OCI-LY7 (cell line): Measurements from ENCODE around the gene MDC1. TPM values are rescaled to one million over a fixed set of nuclear protein-coding genes. Genes with fewer than 3 reads are reported as not detected.

Experiments
- BruUV-seq: library from RNA; stranded (reverse); fragments of 400-500 nt; replicated peaks from 2 replicates; lab custom pipeline; 2021; lab: Mats Ljungman, UMichigan
- CTCF ChIA-PET: fragments of 300-600 bp; sonication (Branson Sonifier 250); formaldehyde crosslinking; loops from one replicate; lab custom pipeline; 2022; ENCODE audit warnings: antibody characterized with exemption; ENCODE audit not compliant: unreplicated experiment; lab: Charles Lee
- POLR2A ChIA-PET: fragments of 300-600 bp; sonication (Branson Sonifier 250); formaldehyde crosslinking; loops from one replicate; lab custom pipeline; 2022; ENCODE audit warnings: antibody characterized with exemption; lab: Charles Lee
- DNase-seq: peaks from one replicate; pipeline ENCODE4 v3.0.0-alpha.2; 2015; ENCODE audit warnings: low spot score
- H2AFZ ChIP-seq: fragments of 200-600 bp; sonication (generic), shearing (Covaris generic); 2 replicates; pipeline ENCODE4 v1.6.1; 2014; ENCODE audit warnings: mild to moderate bottlenecking, antibody characterized with exemption, low read length, moderate library complexity
- H3K27ac ChIP-seq: fragments of 200-600 bp; sonication (generic); 2 replicates; pipeline ENCODE4 v1.5.1; 2014; ENCODE audit warnings: mixed run types, low read depth, mild to moderate bottlenecking, moderate library complexity, low read length, inconsistent platforms; ENCODE audit not compliant: poor library complexity, severe bottlenecking
- H3K36me3 ChIP-seq: fragments of 200-600 bp; sonication (generic); 2 replicates; pipeline ENCODE4 v1.6.1; 2014; ENCODE audit warnings: mild to moderate bottlenecking, antibody characterized with exemption, low read length, moderate library complexity, mixed read lengths; ENCODE audit not compliant: insufficient read depth
- H3K4me1 ChIP-seq: fragments of 200-600 bp; sonication (generic); 2 replicates; pipeline ENCODE4 v1.5.1; 2014; ENCODE audit warnings: mild to moderate bottlenecking, low read length; ENCODE audit not compliant: insufficient read depth, poor library complexity, severe bottlenecking
- H3K4me2 ChIP-seq: fragments of 200-600 bp; sonication (generic); 2 replicates; pipeline ENCODE4 v1.6.1; 2014; ENCODE audit warnings: mild to moderate bottlenecking, low read length
- H3K4me3 ChIP-seq: fragments of 200-600 bp; sonication (generic); 2 replicates; pipeline ENCODE4 v1.5.1; 2014; ENCODE audit warnings: mild to moderate bottlenecking, low read depth, low read length; ENCODE audit not compliant: poor library complexity, severe bottlenecking
- H3K79me2 ChIP-seq: fragments of 200-600 bp; sonication (generic); 2 replicates; pipeline ENCODE4 v1.6.1; 2016; ENCODE audit warnings: low read depth, mild to moderate bottlenecking, low read length, moderate library complexity, mixed read lengths; ENCODE audit not compliant: insufficient read depth
- H3K9me2 ChIP-seq: fragments of 200-600 bp; sonication (generic); 2 replicates; pipeline ENCODE4 v1.6.1; 2016; ENCODE audit warnings: mild to moderate bottlenecking, low read length, mixed read lengths; ENCODE audit not compliant: insufficient read depth
- H3K9me3 ChIP-seq: fragments of 200-600 bp; sonication (generic); 2 replicates; pipeline ENCODE4 v1.6.1; 2014; ENCODE audit warnings: mild to moderate bottlenecking, mixed run types, low read length, mixed read lengths
- H4K20me1 ChIP-seq: fragments of 200-600 bp; sonication (generic); 2 replicates; pipeline ENCODE4 v1.6.1; 2014; ENCODE audit warnings: mild to moderate bottlenecking, antibody characterized with exemption, low read length, moderate library complexity, mixed read lengths; ENCODE audit not compliant: insufficient read depth
- EZH2phosphoT487 ChIP-seq: fragments of 200-600 bp; sonication (generic); IDR thresholded peaks from 2 replicates; pipeline ENCODE4 v1.6.1; 2018; ENCODE audit warnings: low read depth, borderline replicate concordance, mild to moderate bottlenecking, mixed run types, antibody characterized with exemption, low read length, moderate library complexity, mixed read lengths
- intact Hi-C: fragments of 100-400 bp; cut with micrococcal nuclease; formaldehyde crosslinking; loops from one replicate; pipeline ENCODE4 v1.10.0; 2022; ENCODE audit not compliant: unreplicated experiment
- total RNA-seq, 2 experiments: library from RNA; depleted of rRNA in 1 of 2; stranded (reverse); fragments of >200 nt in 1 of 2; shearing (Covaris generic) in 1 of 2; gene quantifications; 2 replicates each; pipeline ENCODE4 v1.2.3, GENCODE V29; 2014 to 2022
- TF ChIP-seq, protein P1 (sequence below): fragments of 200-600 bp; sonication (generic); conservative IDR thresholded peaks from 2 replicates; pipeline ENCODE4 v1.5.1; 2014; ENCODE audit warnings: mild to moderate bottlenecking, antibody characterized with exemption, low read length, moderate library complexity, mixed read lengths

The MDC1 gene
- total RNA-seq, 2 experiments from 2014 or later, result 41.6 to 107 TPM

DNA sequence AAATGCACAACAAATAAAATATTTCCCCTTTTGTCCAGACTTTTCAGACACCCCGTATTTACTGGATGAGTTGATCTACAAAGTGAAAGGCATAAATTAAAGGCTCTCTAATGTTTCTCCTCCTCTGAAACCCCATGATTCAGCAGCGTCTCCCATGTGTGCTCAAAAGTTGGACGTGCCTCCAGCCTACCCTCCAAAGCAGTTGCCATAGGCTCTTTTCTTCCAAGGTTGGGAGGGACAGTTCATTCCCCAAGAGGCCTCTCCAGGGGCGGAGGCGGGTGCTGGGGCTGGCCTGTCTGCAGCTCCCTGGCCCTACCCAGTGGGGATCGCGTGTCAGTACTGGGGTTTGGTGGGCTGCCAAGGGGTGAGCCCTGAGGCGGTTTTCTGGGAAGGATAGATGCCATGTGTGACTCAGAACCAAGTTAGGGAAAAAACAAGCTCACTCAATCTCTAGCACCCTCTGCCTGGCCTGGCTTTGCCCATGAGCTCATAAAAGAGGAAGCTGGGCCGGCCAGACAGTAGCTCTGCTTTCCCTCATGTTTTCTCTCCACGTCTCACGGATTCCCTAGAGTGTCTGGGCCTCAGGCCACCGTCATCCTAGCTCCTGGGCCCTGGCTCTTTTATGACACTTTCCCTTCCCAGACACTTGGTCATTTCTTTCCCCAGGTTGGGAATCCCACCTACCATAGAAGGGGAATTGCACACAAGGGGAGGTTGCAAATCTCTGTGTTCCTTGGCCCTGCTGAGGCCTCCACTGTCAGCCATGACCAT lies 35.3 kb upstream of the MDC1 start:
- H3K4me2 ChIP-seq, result no peak overlapping the region
- no peaks in the 10 kb centered on the region for H3K4me1 ChIP-seq
- H4K20me1 ChIP-seq, result no peaks in the 10 kb centered on the region
- H3K4me3 ChIP-seq, result no peak overlapping the region
- H3K9me3 ChIP-seq, result no peaks in the 10 kb centered on the region
- POLR2A ChIA-PET, result interaction anchor here (0.6 kb wide), 1 partner anchor 179 kb away, joined by 3 read pairs; no protein-coding TSS in a partner anchor
- CTCF ChIA-PET, result no interaction called here
- H2AFZ ChIP-seq, result no peak overlapping the region
- no peaks in the 10 kb centered on the region for H3K79me2 ChIP-seq
- intact Hi-C loops, result no loop called here
- TF ChIP-seq, protein P1, sequence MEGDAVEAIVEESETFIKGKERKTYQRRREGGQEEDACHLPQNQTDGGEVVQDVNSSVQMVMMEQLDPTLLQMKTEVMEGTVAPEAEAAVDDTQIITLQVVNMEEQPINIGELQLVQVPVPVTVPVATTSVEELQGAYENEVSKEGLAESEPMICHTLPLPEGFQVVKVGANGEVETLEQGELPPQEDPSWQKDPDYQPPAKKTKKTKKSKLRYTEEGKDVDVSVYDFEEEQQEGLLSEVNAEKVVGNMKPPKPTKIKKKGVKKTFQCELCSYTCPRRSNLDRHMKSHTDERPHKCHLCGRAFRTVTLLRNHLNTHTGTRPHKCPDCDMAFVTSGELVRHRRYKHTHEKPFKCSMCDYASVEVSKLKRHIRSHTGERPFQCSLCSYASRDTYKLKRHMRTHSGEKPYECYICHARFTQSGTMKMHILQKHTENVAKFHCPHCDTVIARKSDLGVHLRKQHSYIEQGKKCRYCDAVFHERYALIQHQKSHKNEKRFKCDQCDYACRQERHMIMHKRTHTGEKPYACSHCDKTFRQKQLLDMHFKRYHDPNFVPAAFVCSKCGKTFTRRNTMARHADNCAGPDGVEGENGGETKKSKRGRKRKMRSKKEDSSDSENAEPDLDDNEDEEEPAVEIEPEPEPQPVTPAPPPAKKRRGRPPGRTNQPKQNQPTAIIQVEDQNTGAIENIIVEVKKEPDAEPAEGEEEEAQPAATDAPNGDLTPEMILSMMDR, result no peak
- no peak for TF ChIP-seq EZH2phosphoT487
- H3K27ac ChIP-seq, result no peak overlapping the region
- no peaks in the 10 kb centered on the region for H3K9me2 ChIP-seq
- no TSS peak for BruUV-seq
- DNase-seq, result no peak
- no peaks in the 10 kb centered on the region for H3K36me3 ChIP-seq

DNA sequence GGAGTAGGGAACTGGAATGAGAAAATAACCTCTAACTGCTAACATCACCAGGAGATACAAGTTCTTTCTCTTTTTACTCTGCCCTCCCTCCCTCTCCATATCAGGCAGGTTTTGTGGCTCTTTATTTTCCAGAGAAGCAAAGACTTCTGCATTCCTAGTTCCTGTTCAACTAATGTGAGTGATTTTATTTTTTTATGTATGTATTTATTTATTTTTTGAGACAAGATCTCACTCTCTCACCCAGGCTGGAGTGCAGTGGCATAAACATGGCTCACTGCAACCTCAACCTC lies 33.2 kb upstream of the MDC1 start:
- Histone ChIP-seq H3K4me1 (no peaks in the 10 kb centered on the region), H2AFZ (no peak overlapping the region), H3K4me3 (no peak overlapping the region), H3K9me3 (no peaks in the 10 kb centered on the region), H3K27ac (no peak overlapping the region), H3K9me2 (no peaks in the 10 kb centered on the region), H3K79me2 (no peaks in the 10 kb centered on the region), H3K36me3 (no peaks in the 10 kb centered on the region), H4K20me1 (no peaks in the 10 kb centered on the region), H3K4me2 (no peak overlapping the region)
- POLR2A ChIA-PET, result no interaction called here
- intact Hi-C loops, result no loop called here
- DNase-seq, result no peak
- CTCF ChIA-PET, result no interaction called here
- TF ChIP-seq, protein P1, result no peak
- no peak for TF ChIP-seq EZH2phosphoT487
- BruUV-seq, result no TSS peak

DNA sequence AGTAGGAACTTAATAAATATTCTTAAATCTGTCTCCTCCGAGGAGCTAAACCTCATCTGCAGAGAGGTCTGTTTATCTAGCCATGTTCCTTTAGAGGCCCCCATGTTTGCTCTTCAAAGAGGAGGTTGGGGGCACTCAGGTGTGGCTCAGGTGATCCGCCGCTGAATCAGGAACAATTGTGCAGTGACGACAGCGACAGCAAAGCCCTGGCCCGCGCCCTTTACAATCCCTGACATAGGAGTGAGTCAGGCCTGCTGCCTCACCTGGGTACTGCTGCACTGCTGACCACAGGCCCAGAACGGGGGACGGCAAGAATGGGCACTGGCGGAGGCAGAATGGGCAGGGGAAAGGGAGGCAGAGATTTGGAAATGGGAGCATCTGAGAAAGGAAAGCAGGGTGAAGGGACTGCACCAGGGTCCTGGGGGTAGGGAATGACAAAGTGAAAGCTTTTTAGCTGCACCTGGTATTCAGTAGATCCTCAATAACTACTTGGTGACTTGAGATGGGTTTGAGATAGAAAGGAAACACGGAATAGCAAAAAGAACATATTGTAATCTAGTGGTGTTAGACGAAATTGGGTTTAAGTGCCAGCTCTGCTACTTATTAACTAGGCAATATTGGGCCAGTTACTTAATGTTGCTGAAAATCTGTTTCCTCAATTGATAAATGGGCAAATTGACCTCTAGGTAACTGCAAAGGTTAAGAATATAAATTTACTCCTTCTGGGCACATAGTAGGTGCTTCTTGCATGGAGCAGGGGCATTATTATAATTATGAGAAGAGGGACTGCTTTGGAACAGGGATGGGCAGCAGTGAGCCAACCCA lies 32.7 kb upstream of the MDC1 start:
- no TSS peak for BruUV-seq
- no peak for DNase-seq
- TF ChIP-seq EZH2phosphoT487, result no peak
- TF ChIP-seq, protein P1, result no peak
- peaks cover 2% of the 10 kb centered on the region for H3K4me1 ChIP-seq
- no peaks in the 10 kb centered on the region for H3K9me3 ChIP-seq
- H3K4me3 ChIP-seq, result no peak overlapping the region
- no peaks in the 10 kb centered on the region for H3K9me2 ChIP-seq
- no peaks in the 10 kb centered on the region for H4K20me1 ChIP-seq
- intact Hi-C loops, result no loop called here
- POLR2A ChIA-PET, result no interaction called here
- CTCF ChIA-PET, result no interaction called here
- no peaks in the 10 kb centered on the region for H3K79me2 ChIP-seq
- H2AFZ ChIP-seq, result no peak overlapping the region
- no peak overlapping the region for H3K27ac ChIP-seq
- H3K36me3 ChIP-seq, result no peaks in the 10 kb centered on the region
- no peak overlapping the region for H3K4me2 ChIP-seq
